WTC11 (cell line): ENCODE results near the gene ARHGAP8. TPM values are rescaled to one million over a fixed set of nuclear protein-coding genes. Genes with fewer than 3 reads are reported as not detected.

Experiments used
- ATAC-seq: fragments of 200-7000 bp; cut with Tn5 transposase; 2 replicates; pipeline ENCODE4 v1.10.0; 2021; ENCODE audit warnings: mild to moderate bottlenecking, moderate library complexity
- CTCF ChIA-PET: fragments of 300-600 bp; sonication (Branson Sonifier 250); formaldehyde crosslinking; loops from one replicate; lab custom pipeline; 2021; ENCODE audit warnings: antibody characterized with exemption; lab: Charles Lee
- POLR2A ChIA-PET: fragments of 350-600 bp; sonication (Branson Sonifier 250); formaldehyde crosslinking; loops from one replicate; lab custom pipeline; 2021; ENCODE audit warnings: antibody characterized with exemption; lab: Charles Lee
- DNase-seq: peaks from one replicate; pipeline ENCODE4 v3.0.0; 2021; ENCODE audit warnings: low spot score
- H3K27ac Mint-ChIP-seq: 2 replicates; pipeline ENCODE4 v1.8.0; 2021; ENCODE audit warnings: mixed read lengths
- H3K27me3 Mint-ChIP-seq: 2 replicates; pipeline ENCODE4 v1.8.0; 2021; ENCODE audit warnings: low read depth, mild to moderate bottlenecking, moderate library complexity, mixed read lengths
- H3K36me3 Mint-ChIP-seq: 2 replicates; pipeline ENCODE4 v1.8.0; 2021; ENCODE audit warnings: mixed read lengths
- H3K4me1 Mint-ChIP-seq: 2 replicates; pipeline ENCODE4 v1.8.0; 2022; ENCODE audit warnings: mixed read lengths
- H3K4me3 Mint-ChIP-seq: 2 replicates; pipeline ENCODE4 v1.8.0; 2021; ENCODE audit warnings: mild to moderate bottlenecking, moderate library complexity, mixed read lengths
- H3K9me3 Mint-ChIP-seq: 2 replicates; pipeline ENCODE4 v1.8.0; 2021; ENCODE audit warnings: mixed read lengths
- CREM ChIP-seq: sonication (generic); formaldehyde crosslinking; IDR thresholded peaks from 2 replicates; pipeline ENCODE4 v1.8.1; 2022; ENCODE audit warnings: mild to moderate bottlenecking, missing genetic modification reagents, moderate library complexity
- FOXK1 ChIP-seq: sonication (generic); formaldehyde crosslinking; IDR thresholded peaks from 2 replicates; pipeline ENCODE4 v1.8.0; 2022; ENCODE audit warnings: mild to moderate bottlenecking, moderate library complexity, missing genetic modification reagents
- GABPB1 ChIP-seq: sonication (generic); formaldehyde crosslinking; IDR thresholded peaks from 2 replicates; pipeline ENCODE4 v1.8.1; 2023; ENCODE audit warnings: mild to moderate bottlenecking, missing genetic modification reagents
- GRHL2 ChIP-seq: fragments of 250-450 bp; sonication (Bioruptor Pico); IDR thresholded peaks from 2 replicates; pipeline ENCODE4 v1.8.0; 2022; ENCODE audit warnings: mild to moderate bottlenecking, moderate library complexity; ENCODE audit not compliant: insufficient replicate concordance, severe bottlenecking
- HMGA2 ChIP-seq: fragments of 250-450 bp; sonication (Bioruptor Pico); IDR thresholded peaks from 2 replicates; pipeline ENCODE4 v1.4.0; 2021; ENCODE audit warnings: mild to moderate bottlenecking, moderate library complexity
- IRF2 ChIP-seq: sonication (generic); formaldehyde crosslinking; IDR thresholded peaks from 2 replicates; pipeline ENCODE4 v1.8.0; 2022; ENCODE audit warnings: low read depth, missing genetic modification reagents, borderline replicate concordance
- JAZF1 ChIP-seq: fragments of 250-450 bp; sonication (Bioruptor Pico); IDR thresholded peaks from 2 replicates; pipeline ENCODE4 v1.9.0; 2021; ENCODE audit warnings: moderate library complexity, mild to moderate bottlenecking, inconsistent platforms
- NFE2L1 ChIP-seq: sonication (generic); formaldehyde crosslinking; IDR thresholded peaks from 2 replicates; pipeline ENCODE4 v1.8.1; 2023; ENCODE audit warnings: missing genetic modification reagents
- NR1H2 ChIP-seq: sonication (generic); formaldehyde crosslinking; IDR thresholded peaks from 2 replicates; pipeline ENCODE4 v1.9.0; 2021; ENCODE audit warnings: mild to moderate bottlenecking, moderate library complexity, missing genetic modification reagents
- TP53 ChIP-seq: sonication (generic); formaldehyde crosslinking; IDR thresholded peaks from 2 replicates; pipeline ENCODE4 v1.8.1; 2023; ENCODE audit warnings: mild to moderate bottlenecking, missing genetic modification reagents
- ZNF219 ChIP-seq: sonication (generic); formaldehyde crosslinking; IDR thresholded peaks from 2 replicates; pipeline ENCODE4 v1.8.0; 2023; ENCODE audit warnings: missing genetic modification reagents, mild to moderate bottlenecking, borderline replicate concordance
- ZNF396 ChIP-seq: fragments of 250-450 bp; sonication (Bioruptor Pico); IDR thresholded peaks from 2 replicates; pipeline ENCODE4 v1.8.0; 2021; ENCODE audit warnings: mild to moderate bottlenecking, moderate library complexity, borderline replicate concordance
- ZNF423 ChIP-seq: fragments of 250-450 bp; sonication (Bioruptor Pico); IDR thresholded peaks from 2 replicates; pipeline ENCODE4 v2.1.2; 2022; ENCODE audit warnings: mild to moderate bottlenecking, moderate library complexity
- ZNF671 ChIP-seq: fragments of 250-450 bp; sonication (Bioruptor Pico); IDR thresholded peaks from 2 replicates; pipeline ENCODE4 v1.8.0; 2021; ENCODE audit warnings: mild to moderate bottlenecking
- total RNA-seq: library from RNA; stranded (reverse); gene quantifications from 3 replicates; pipeline ENCODE4 v1.2.3, GENCODE V29; 2021
- TF ChIP-seq, protein P1 (sequence below): sonication (generic); formaldehyde crosslinking; IDR thresholded peaks from 2 replicates; pipeline ENCODE4 v1.8.1; 2022; ENCODE audit warnings: missing genetic modification reagents, borderline replicate concordance
- TF ChIP-seq, protein P2 (sequence below): sonication (generic); formaldehyde crosslinking; conservative IDR thresholded peaks from 2 replicates; pipeline ENCODE4 v1.8.1; 2023; ENCODE audit warnings: mild to moderate bottlenecking, low read depth, missing genetic modification reagents, moderate library complexity
- TF ChIP-seq, protein P3 (sequence below): sonication (generic); formaldehyde crosslinking; IDR thresholded peaks from 2 replicates; pipeline ENCODE4 v1.8.0; 2023; ENCODE audit warnings: missing genetic modification reagents, mild to moderate bottlenecking, borderline replicate concordance
- TF ChIP-seq, protein P4 (sequence below): sonication (generic); formaldehyde crosslinking; IDR thresholded peaks from 2 replicates; pipeline ENCODE4 v1.8.0; 2022; ENCODE audit warnings: mild to moderate bottlenecking, missing genetic modification reagents
- TF ChIP-seq, protein P5 (sequence below): fragments of 250-450 bp; sonication (Bioruptor Pico); IDR thresholded peaks from 2 replicates; pipeline ENCODE4 v1.9.0; 2021; ENCODE audit warnings: mild to moderate bottlenecking

Gene ARHGAP8
- total RNA-seq, 1 experiment from 2014 or later: 61.4 TPM

DNA sequence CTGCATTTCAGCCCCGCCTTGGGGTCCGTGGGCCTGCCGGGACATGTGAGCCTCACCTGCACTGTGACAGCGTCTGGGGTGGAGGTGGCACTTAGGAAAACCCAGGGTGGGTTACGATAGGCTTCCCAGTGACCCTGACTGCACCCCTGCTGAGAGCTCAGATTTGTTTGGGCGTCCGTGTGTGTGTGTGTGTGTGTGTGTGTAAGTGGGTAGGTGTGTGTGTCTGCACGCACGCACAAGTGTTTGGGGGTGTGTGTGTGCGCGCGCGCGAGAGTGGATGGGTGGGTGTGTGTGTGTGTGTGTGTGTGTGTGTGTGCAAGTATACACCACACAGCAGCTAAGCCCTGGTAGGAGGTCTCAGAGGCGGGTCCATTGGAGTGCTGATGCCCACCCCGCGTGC lies 12.1 kb upstream of the ARHGAP8 start (continued):
- no peak for TF ChIP-seq ZNF423 (CRISPR knock-in tag)
- no peak for TF ChIP-seq CREM (CRISPR knock-in tag)
- TF ChIP-seq GABPB1 (CRISPR knock-in tag): no peak
- no peak for TF ChIP-seq NR1H2 (CRISPR knock-in tag)
- no peak for TF ChIP-seq ZNF219
- TF ChIP-seq, protein P1, sequence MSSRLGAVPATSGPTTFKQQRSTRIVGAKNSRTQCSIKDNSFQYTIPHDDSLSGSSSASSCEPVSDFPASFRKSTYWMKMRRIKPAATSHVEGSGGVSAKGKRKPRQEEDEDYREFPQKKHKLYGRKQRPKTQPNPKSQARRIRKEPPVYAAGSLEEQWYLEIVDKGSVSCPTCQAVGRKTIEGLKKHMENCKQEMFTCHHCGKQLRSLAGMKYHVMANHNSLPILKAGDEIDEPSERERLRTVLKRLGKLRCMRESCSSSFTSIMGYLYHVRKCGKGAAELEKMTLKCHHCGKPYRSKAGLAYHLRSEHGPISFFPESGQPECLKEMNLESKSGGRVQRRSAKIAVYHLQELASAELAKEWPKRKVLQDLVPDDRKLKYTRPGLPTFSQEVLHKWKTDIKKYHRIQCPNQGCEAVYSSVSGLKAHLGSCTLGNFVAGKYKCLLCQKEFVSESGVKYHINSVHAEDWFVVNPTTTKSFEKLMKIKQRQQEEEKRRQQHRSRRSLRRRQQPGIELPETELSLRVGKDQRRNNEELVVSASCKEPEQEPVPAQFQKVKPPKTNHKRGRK: no peak
- no peak for TF ChIP-seq GRHL2 (CRISPR knock-in tag)
- TF ChIP-seq, all 79 proteins: peak for 0

DNA sequence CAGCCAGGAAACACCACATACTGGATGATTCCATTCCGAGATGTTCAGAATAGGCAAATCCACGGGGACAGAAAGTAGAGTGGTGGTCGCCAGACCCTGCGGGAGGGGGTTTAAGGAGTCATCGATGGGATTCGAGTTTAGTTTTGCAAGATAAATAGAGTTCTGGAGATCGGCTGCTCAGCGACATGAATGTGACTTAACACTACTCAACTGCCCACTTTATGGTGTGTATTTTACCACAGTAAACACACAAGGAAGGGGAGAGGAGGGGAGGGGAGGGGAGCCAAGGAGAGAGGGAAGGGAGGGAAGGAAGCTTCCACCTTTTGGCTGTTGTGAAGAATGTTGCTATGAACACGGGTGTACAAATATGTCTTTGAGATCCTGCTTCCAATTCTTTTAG lies 10.4 kb upstream of the ARHGAP8 start:
- DNase-seq (no peak), ATAC-seq (no peak)
- Mint-ChIP-seq H3K36me3 (no peaks in the 10 kb centered on the region), H3K27ac (no peak overlapping the region), H3K27me3 (peaks cover 13% of the 10 kb centered on the region), H3K9me3 (peaks cover 6% of the 10 kb centered on the region), H3K4me3 (no peak overlapping the region), H3K4me1 (peaks cover 27% of the 10 kb centered on the region)
- CTCF ChIA-PET: interaction anchor here (0.7 to 1.0 kb wide), 2 partner anchors 57 to 754 kb away, joined by 3 to 6 read pairs; no protein-coding TSS in a partner anchor
- TF ChIP-seq, protein P2, sequence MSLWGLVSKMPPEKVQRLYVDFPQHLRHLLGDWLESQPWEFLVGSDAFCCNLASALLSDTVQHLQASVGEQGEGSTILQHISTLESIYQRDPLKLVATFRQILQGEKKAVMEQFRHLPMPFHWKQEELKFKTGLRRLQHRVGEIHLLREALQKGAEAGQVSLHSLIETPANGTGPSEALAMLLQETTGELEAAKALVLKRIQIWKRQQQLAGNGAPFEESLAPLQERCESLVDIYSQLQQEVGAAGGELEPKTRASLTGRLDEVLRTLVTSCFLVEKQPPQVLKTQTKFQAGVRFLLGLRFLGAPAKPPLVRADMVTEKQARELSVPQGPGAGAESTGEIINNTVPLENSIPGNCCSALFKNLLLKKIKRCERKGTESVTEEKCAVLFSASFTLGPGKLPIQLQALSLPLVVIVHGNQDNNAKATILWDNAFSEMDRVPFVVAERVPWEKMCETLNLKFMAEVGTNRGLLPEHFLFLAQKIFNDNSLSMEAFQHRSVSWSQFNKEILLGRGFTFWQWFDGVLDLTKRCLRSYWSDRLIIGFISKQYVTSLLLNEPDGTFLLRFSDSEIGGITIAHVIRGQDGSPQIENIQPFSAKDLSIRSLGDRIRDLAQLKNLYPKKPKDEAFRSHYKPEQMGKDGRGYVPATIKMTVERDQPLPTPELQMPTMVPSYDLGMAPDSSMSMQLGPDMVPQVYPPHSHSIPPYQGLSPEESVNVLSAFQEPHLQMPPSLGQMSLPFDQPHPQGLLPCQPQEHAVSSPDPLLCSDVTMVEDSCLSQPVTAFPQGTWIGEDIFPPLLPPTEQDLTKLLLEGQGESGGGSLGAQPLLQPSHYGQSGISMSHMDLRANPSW (CRISPR knock-in tag): no peak
- TF ChIP-seq TP53 (no peak), FOXK1 (no peak), JAZF1 (CRISPR knock-in tag) (no peak), ZNF396 (no peak)
- POLR2A ChIA-PET: no interaction called here

DNA sequence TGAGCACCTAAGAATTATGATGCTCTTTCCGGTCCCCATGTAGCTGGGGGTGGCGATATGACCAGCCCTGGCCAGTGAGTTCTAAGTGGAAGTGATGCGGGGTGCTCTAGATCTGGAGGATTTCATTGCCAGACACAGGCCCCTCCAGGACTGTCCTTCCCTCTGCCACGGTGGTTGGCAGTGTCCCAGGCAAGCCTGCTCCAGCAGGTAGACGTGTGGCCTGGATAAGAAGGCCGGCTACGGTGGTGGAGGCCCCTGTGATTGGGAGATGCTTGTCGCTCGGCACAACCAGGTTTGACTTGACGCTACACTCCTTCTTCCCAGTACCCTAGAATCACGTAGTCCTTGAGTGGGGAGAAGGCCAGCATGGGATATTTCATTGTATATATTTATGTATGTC lies 9.1 kb upstream of the ARHGAP8 start:
- TF ChIP-seq FOXK1: no peak
- TF ChIP-seq, protein P3, sequence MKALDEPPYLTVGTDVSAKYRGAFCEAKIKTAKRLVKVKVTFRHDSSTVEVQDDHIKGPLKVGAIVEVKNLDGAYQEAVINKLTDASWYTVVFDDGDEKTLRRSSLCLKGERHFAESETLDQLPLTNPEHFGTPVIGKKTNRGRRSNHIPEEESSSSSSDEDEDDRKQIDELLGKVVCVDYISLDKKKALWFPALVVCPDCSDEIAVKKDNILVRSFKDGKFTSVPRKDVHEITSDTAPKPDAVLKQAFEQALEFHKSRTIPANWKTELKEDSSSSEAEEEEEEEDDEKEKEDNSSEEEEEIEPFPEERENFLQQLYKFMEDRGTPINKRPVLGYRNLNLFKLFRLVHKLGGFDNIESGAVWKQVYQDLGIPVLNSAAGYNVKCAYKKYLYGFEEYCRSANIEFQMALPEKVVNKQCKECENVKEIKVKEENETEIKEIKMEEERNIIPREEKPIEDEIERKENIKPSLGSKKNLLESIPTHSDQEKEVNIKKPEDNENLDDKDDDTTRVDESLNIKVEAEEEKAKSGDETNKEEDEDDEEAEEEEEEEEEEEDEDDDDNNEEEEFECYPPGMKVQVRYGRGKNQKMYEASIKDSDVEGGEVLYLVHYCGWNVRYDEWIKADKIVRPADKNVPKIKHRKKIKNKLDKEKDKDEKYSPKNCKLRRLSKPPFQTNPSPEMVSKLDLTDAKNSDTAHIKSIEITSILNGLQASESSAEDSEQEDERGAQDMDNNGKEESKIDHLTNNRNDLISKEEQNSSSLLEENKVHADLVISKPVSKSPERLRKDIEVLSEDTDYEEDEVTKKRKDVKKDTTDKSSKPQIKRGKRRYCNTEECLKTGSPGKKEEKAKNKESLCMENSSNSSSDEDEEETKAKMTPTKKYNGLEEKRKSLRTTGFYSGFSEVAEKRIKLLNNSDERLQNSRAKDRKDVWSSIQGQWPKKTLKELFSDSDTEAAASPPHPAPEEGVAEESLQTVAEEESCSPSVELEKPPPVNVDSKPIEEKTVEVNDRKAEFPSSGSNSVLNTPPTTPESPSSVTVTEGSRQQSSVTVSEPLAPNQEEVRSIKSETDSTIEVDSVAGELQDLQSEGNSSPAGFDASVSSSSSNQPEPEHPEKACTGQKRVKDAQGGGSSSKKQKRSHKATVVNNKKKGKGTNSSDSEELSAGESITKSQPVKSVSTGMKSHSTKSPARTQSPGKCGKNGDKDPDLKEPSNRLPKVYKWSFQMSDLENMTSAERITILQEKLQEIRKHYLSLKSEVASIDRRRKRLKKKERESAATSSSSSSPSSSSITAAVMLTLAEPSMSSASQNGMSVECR: no peak
- no peak for TF ChIP-seq NFE2L1 (CRISPR knock-in tag)
- TF ChIP-seq, protein P4, sequence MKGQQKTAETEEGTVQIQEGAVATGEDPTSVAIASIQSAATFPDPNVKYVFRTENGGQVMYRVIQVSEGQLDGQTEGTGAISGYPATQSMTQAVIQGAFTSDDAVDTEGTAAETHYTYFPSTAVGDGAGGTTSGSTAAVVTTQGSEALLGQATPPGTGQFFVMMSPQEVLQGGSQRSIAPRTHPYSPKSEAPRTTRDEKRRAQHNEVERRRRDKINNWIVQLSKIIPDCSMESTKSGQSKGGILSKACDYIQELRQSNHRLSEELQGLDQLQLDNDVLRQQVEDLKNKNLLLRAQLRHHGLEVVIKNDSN (CRISPR knock-in tag): no peak
- TF ChIP-seq IRF2 (CRISPR knock-in tag): no peak
- TF ChIP-seq, protein P5, sequence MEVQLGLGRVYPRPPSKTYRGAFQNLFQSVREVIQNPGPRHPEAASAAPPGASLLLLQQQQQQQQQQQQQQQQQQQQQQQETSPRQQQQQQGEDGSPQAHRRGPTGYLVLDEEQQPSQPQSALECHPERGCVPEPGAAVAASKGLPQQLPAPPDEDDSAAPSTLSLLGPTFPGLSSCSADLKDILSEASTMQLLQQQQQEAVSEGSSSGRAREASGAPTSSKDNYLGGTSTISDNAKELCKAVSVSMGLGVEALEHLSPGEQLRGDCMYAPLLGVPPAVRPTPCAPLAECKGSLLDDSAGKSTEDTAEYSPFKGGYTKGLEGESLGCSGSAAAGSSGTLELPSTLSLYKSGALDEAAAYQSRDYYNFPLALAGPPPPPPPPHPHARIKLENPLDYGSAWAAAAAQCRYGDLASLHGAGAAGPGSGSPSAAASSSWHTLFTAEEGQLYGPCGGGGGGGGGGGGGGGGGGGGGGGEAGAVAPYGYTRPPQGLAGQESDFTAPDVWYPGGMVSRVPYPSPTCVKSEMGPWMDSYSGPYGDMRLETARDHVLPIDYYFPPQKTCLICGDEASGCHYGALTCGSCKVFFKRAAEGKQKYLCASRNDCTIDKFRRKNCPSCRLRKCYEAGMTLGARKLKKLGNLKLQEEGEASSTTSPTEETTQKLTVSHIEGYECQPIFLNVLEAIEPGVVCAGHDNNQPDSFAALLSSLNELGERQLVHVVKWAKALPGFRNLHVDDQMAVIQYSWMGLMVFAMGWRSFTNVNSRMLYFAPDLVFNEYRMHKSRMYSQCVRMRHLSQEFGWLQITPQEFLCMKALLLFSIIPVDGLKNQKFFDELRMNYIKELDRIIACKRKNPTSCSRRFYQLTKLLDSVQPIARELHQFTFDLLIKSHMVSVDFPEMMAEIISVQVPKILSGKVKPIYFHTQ (CRISPR knock-in tag): no peak
- TF ChIP-seq ZNF671 (CRISPR knock-in tag): no peak
- no peak for TF ChIP-seq HMGA2 (CRISPR knock-in tag)
- DNase-seq (no peak), ATAC-seq (no peak)
- peaks cover 26% of the 10 kb centered on the region for H3K4me1 Mint-ChIP-seq
- peaks cover 13% of the 10 kb centered on the region for H3K27me3 Mint-ChIP-seq
- peaks cover 6% of the 10 kb centered on the region for H3K9me3 Mint-ChIP-seq
- H3K27ac Mint-ChIP-seq: no peak overlapping the region
- CTCF ChIA-PET: interaction anchor here (1.1 kb wide), 1 partner anchor 58 kb away, joined by 3 read pairs; no protein-coding TSS in a partner anchor
- H3K36me3 Mint-ChIP-seq: no peaks in the 10 kb centered on the region
- POLR2A ChIA-PET: no interaction called here
- H3K4me3 Mint-ChIP-seq: no peak overlapping the region
